Hepatocyte (in vitro differentiated cells): ENCODE measurements around the gene NLRP5. TPM values are rescaled to one million over a fixed set of nuclear protein-coding genes. Genes with fewer than 3 reads are reported as not detected.

Source experiments
- DNase-seq: peaks from one replicate; pipeline ENCODE4 v3.0.0-alpha.2; 2016; ENCODE audit warnings: low spot score
- H2AFZ ChIP-seq: fragments of 200-600 bp; sonication (generic); 2 replicates; pipeline ENCODE4 v1.6.0; 2016; ENCODE audit warnings: antibody characterized with exemption, mild to moderate bottlenecking
- H3K27ac ChIP-seq: fragments of 200-600 bp; sonication (generic); 2 replicates; pipeline ENCODE4 v1.5.1; 2016; ENCODE audit warnings: mild to moderate bottlenecking
- H3K27me3 ChIP-seq: fragments of 200-600 bp; sonication (generic); 2 replicates; pipeline ENCODE4 v1.6.1; 2016
- H3K36me3 ChIP-seq: fragments of 200-600 bp; sonication (generic); replicated peaks from 2 replicates; pipeline ENCODE4 v1.5.1; 2016; ENCODE audit warnings: low read depth; ENCODE audit not compliant: insufficient read depth
- H3K4me1 ChIP-seq: fragments of 200-600 bp; sonication (generic); 2 replicates; pipeline ENCODE4 v1.5.1; 2016; ENCODE audit warnings: mild to moderate bottlenecking, moderate library complexity; ENCODE audit not compliant: insufficient read depth
- H3K4me2 ChIP-seq: fragments of 200-600 bp; sonication (generic); 2 replicates; pipeline ENCODE4 v1.6.0; 2016
- H3K4me3 ChIP-seq: fragments of 200-600 bp; sonication (generic); 2 replicates; pipeline ENCODE4 v1.5.1; 2016; ENCODE audit warnings: mild to moderate bottlenecking
- H3K79me2 ChIP-seq: fragments of 200-600 bp; sonication (generic); 2 replicates; pipeline ENCODE4 v1.6.0; 2017; ENCODE audit warnings: mild to moderate bottlenecking
- H3K9me2 ChIP-seq: fragments of 200-600 bp; sonication (generic); replicated peaks from 2 replicates; pipeline ENCODE4 v1.6.0; 2017; ENCODE audit warnings: mild to moderate bottlenecking; ENCODE audit not compliant: insufficient read depth
- H3K9me3 ChIP-seq: fragments of 200-600 bp; sonication (generic); 2 replicates; pipeline ENCODE4 v1.5.1; 2016; ENCODE audit warnings: low read depth, mild to moderate bottlenecking
- H4K20me1 ChIP-seq: fragments of 200-600 bp; sonication (generic); 2 replicates; pipeline ENCODE4 v1.6.0; 2016; ENCODE audit warnings: mild to moderate bottlenecking; ENCODE audit not compliant: insufficient read depth, poor library complexity, severe bottlenecking
- EZH2 ChIP-seq: fragments of 200-600 bp; sonication (generic); IDR thresholded peaks from 2 replicates; pipeline ENCODE4 v1.6.1; 2016; ENCODE audit warnings: antibody characterized with exemption, mild to moderate bottlenecking, borderline replicate concordance
- EZH2phosphoT487 ChIP-seq: fragments of 200-600 bp; sonication (generic); IDR thresholded peaks from one replicate; pipeline ENCODE4 v1.6.1; 2018; ENCODE audit warnings: antibody characterized with exemption, mild to moderate bottlenecking, low read depth, moderate library complexity; ENCODE audit not compliant: unreplicated experiment, severe bottlenecking
- WGBS: methylation state at CpG from one replicate; pipeline ENCODE4 v1.1.6; 2016; ENCODE audit warnings: low lambda C conversion rate; ENCODE audit errors: missing lambda C conversion rate; 5-methylcytosine and 5-hydroxymethylcytosine counted together
- polyA plus RNA-seq: library from polyadenylated mRNA; unstranded; fragments of >200 nt; fragmentation: Nextera tagmentation; extraction: Ambion mirVana; gene quantifications from 2 replicates; pipeline ENCODE4 v1.2.1, GENCODE V29; 2016
- total RNA-seq: library from RNA; depleted of rRNA; stranded (reverse); fragments of >200 nt; gene quantifications from 2 replicates; pipeline ENCODE4 v1.2.3, GENCODE V29; 2014
- TF ChIP-seq, protein P1 (sequence below): fragments of 200-600 bp; sonication (generic); IDR thresholded peaks from 2 replicates; pipeline ENCODE4 v1.5.1; 2016; ENCODE audit warnings: antibody characterized with exemption, mild to moderate bottlenecking; ENCODE audit not compliant: poor library complexity

NLRP5 gene
- total and polyA plus RNA-seq, 2 experiments from 2014 or later = not detected

DNA sequence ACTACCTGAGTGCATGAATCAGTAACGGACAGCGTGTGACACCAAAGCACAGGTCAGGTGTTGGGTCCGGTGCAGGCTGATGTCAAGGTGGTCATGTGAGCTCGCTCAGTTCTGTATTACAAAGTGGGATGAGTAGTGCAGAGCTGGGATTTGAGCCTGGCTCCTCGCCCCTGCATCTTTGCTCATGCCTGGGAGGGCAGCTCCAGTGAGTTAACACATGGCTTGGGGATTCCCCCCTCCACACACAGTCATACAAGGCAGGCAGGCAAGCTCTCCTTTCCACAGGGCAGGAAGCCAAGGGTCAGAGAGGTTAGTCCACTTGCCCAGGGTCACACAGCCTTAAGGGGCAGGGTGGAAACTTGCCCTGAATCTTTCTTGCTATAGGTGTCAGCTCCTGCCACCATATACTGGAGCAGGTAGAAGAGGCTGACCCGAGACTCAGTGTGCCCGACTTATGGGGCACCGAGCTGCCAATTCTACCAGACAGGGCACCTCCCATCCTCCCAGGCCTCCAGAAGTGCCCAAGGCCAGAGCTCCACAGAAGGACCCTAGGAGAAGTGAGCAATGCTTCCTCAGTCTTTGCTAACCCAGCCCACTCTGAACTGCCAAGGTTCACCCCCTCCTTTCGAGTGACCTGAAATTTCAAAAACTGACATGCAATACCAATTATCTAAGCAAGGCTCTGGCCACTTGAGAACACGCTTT lies 99.1 kb downstream of the NLRP5 start:
- Histone ChIP-seq H3K9me2 (no peaks in the 10 kb centered on the region), H3K27ac (no peak overlapping the region), H3K36me3 (no peaks in the 10 kb centered on the region), H3K4me3 (no peak overlapping the region), H3K27me3 (no peaks in the 10 kb centered on the region), H3K4me2 (no peak overlapping the region), H3K4me1 (peaks cover 8% of the 10 kb centered on the region), H4K20me1 (peaks cover 15% of the 10 kb centered on the region), H2AFZ (no peak overlapping the region), H3K9me3 (no peaks in the 10 kb centered on the region), H3K79me2 (peaks cover 8% of the 10 kb centered on the region)
- no peak for DNase-seq
- WGBS = 94% methylated on average over 10 of the region's 10 CpGs
- TF ChIP-seq, protein P1, sequence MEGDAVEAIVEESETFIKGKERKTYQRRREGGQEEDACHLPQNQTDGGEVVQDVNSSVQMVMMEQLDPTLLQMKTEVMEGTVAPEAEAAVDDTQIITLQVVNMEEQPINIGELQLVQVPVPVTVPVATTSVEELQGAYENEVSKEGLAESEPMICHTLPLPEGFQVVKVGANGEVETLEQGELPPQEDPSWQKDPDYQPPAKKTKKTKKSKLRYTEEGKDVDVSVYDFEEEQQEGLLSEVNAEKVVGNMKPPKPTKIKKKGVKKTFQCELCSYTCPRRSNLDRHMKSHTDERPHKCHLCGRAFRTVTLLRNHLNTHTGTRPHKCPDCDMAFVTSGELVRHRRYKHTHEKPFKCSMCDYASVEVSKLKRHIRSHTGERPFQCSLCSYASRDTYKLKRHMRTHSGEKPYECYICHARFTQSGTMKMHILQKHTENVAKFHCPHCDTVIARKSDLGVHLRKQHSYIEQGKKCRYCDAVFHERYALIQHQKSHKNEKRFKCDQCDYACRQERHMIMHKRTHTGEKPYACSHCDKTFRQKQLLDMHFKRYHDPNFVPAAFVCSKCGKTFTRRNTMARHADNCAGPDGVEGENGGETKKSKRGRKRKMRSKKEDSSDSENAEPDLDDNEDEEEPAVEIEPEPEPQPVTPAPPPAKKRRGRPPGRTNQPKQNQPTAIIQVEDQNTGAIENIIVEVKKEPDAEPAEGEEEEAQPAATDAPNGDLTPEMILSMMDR = no peak
- TF ChIP-seq EZH2 (no peak), EZH2phosphoT487 (no peak)

DNA sequence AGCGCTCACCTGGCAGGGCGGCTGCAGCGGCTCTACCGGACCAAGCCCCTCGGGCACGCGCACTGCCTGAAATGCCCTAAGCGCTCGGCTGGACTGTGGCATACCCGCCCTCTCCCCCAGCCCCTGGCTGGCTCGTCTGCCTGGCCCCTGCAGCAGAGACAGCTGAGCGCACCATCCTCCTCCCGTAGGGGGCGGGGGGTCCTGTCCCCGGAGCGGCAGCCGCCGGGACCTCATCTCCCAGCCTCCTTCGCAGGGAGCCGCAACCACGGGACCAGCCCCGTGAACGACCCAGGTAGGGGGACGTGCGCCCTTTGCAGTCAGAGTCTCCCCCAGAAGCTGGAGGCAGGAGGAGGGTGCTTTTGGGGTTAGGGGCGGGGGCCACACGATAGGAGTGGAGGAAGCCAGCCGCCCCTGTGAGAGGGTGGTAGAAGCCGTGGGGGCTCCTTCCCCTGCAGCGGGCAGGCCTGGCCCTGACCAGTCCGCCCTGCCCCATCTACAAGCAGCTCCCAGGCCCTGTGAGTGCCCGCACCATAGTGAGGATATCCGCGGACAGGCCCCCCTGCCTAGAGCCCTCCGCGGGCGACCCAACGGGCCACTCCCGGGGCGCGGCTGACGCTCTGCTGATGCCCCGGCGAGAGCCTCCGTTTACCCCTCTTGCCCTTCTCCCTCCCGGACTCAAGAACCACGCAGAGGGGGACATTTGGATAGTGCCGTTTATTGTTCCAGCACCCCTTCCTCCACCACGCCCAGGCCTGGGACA lies 100.3 kb downstream of the NLRP5 start:
- Histone ChIP-seq H2AFZ (no peak overlapping the region), H3K4me1 (no peaks in the 10 kb centered on the region), H4K20me1 (peaks cover 25% of the 10 kb centered on the region), H3K27me3 (no peaks in the 10 kb centered on the region), H3K4me3 (no peak overlapping the region), H3K9me3 (no peaks in the 10 kb centered on the region), H3K79me2 (peaks cover 15% of the 10 kb centered on the region), H3K27ac (no peak overlapping the region), H3K36me3 (no peaks in the 10 kb centered on the region), H3K9me2 (no peaks in the 10 kb centered on the region), H3K4me2 (no peak overlapping the region)
- no peak for DNase-seq
- WGBS = 94% methylated on average over 36 of the region's 49 CpGs
- TF ChIP-seq, protein P1 = no peak
- TF ChIP-seq EZH2 (no peak), EZH2phosphoT487 (no peak)

DNA sequence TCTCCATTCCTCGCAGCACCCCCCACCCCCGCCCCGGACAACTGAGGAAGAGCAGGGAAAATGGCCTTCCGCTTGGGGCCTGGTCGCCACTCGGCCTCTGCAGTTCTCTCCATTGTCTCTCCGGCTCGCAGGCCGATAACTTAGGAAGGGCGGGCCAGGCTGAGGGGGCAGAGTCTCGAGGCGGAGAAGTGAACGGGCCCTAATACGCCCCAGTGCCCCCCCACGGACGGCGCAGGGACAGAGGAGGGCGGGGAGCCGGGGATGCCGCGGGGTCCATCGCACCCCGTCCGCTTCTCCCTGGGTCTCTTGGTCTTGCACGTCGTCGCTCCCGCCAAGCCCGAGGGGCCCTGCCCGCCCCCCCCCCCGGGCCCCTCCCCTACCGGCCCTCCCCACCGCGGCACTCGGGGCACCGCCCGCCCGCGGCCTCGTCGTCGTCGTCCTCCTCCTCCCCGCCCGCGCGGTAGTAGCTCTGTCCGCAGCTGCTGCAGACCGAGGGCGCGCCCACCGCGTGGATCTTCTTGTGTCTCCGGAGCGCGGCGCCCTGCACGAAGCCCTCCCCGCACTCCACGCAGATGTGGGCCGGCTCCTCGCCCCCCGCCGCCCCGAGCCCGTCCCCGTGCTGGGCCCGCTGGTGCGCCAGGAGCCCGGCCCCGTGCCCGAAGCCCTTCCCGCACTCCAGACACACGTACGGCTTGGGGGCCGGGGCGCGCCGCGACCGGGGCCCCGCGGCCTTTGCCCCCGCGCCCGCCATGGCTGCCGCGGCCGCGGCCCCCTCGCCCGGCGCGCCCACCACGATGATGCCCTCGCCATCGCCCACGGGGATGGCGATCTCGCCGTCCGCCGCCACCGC lies 101.3 kb downstream of the NLRP5 start:
- Histone ChIP-seq H3K9me2 (no peaks in the 10 kb centered on the region), H3K27me3 (no peaks in the 10 kb centered on the region), H3K36me3 (no peaks in the 10 kb centered on the region), H3K27ac (no peak overlapping the region), H3K4me2 (no peak overlapping the region), H3K79me2 (peaks cover 25% of the 10 kb centered on the region), H3K9me3 (no peaks in the 10 kb centered on the region), H3K4me1 (no peaks in the 10 kb centered on the region), H4K20me1 (peaks cover 25% of the 10 kb centered on the region), H3K4me3 (no peak overlapping the region), H2AFZ (no peak overlapping the region)
- TF ChIP-seq, protein P1 = no peak
- TF ChIP-seq EZH2 (no peak), EZH2phosphoT487 (no peak)
- 97% methylated on average over 20 of the region's 104 CpGs for WGBS
- no peak for DNase-seq
